ENCODE results near the gene THSD4.
A peak's percentile ranks its signal among the peaks of the same experiment; 100 is the strongest.

THSD4 gene

GRCh38 chr15:71506946-71507345 lies 391.7 kb downstream of the THSD4 start:
- Mint-ChIP-seq H3K4me1 (no peaks in the 10 kb centered on the region), H3K9me3 (peaks cover 0 to 7% of the 10 kb centered on the region in 2 donors), H3K36me3 (no peaks in the 10 kb centered on the region), H3K4me3 (no peak overlapping the region), H3K27me3 (peaks cover 4 to 5% of the 10 kb centered on the region in 2 donors), H3K27ac (no peak overlapping the region)
- ATAC-seq (replicated peaks), result no peak
- no peak for DNase-seq

GRCh38 chr15:71508081-71508682 lies 392.9 kb downstream of the THSD4 start:
- H3K27me3 Mint-ChIP-seq, result peaks cover 0 to 5% of the 10 kb centered on the region in 2 donors
- peak in 1 of 2 donors; percentile 42 for ATAC-seq (replicated peaks)
- no peak overlapping the region for H3K4me3 Mint-ChIP-seq
- no peak for DNase-seq
- no peaks in the 10 kb centered on the region for H3K4me1 Mint-ChIP-seq
- H3K9me3 Mint-ChIP-seq, result peaks cover 0 to 4% of the 10 kb centered on the region in 2 donors
- H3K36me3 Mint-ChIP-seq, result no peaks in the 10 kb centered on the region
- no peak overlapping the region for H3K27ac Mint-ChIP-seq

GRCh38 chr15:71509139-71509538 lies 393.9 kb downstream of the THSD4 start:
- DNase-seq, result no peak
- Mint-ChIP-seq H3K27me3 (peaks cover 5 to 9% of the 10 kb centered on the region in 2 donors), H3K4me3 (no peak overlapping the region), H3K9me3 (peaks cover 0 to 3% of the 10 kb centered on the region in 2 donors), H3K36me3 (no peaks in the 10 kb centered on the region), H3K27ac (no peak overlapping the region), H3K4me1 (no peaks in the 10 kb centered on the region)
- no peak for ATAC-seq (replicated peaks)

- H3K27me3 Mint-ChIP-seq, result peaks cover 5 to 9% of the 10 kb centered on the region in 2 donors
- ATAC-seq (replicated peaks) (no peak), DNase-seq (no peak)
- H3K4me1 Mint-ChIP-seq, result no peaks in the 10 kb centered on the region
- H3K27ac Mint-ChIP-seq, result no peak overlapping the region
- H3K4me3 Mint-ChIP-seq, result no peak overlapping the region
- peaks cover 0 to 3% of the 10 kb centered on the region in 2 donors for H3K9me3 Mint-ChIP-seq
- H3K36me3 Mint-ChIP-seq, result no peaks in the 10 kb centered on the region
Observed at GRCh38 chr15:71510763-71511162, 395.5 kb downstream of the THSD4 start.

- H3K27ac Mint-ChIP-seq, result no peak overlapping the region
- peaks cover 6 to 10% of the 10 kb centered on the region in 2 donors for H3K27me3 Mint-ChIP-seq
- no peak overlapping the region for H3K4me3 Mint-ChIP-seq
- DNase-seq (no peak), ATAC-seq (replicated peaks) (no peak)
- H3K9me3 Mint-ChIP-seq, result no peaks in the 10 kb centered on the region
- H3K36me3 Mint-ChIP-seq, result no peaks in the 10 kb centered on the region
- H3K4me1 Mint-ChIP-seq, result no peaks in the 10 kb centered on the region
Observed at GRCh38 chr15:71511796-71512681, 396.8 kb downstream of the THSD4 start.

GRCh38 chr15:71512682-71513006 lies 397.4 kb downstream of the THSD4 start:
- ATAC-seq (replicated peaks), result no peak
- Mint-ChIP-seq H3K4me1 (no peaks in the 10 kb centered on the region), H3K36me3 (no peaks in the 10 kb centered on the region), H3K27me3 (peaks cover 11 to 14% of the 10 kb centered on the region in 2 donors), H3K4me3 (no peak overlapping the region), H3K27ac (no peak overlapping the region), H3K9me3 (no peaks in the 10 kb centered on the region)
- no peak for DNase-seq

GRCh38 chr15:71515375-71516186 lies 400.3 kb downstream of the THSD4 start:
- H3K27me3 Mint-ChIP-seq, result peaks cover 19 to 20% of the 10 kb centered on the region in 2 donors
- ATAC-seq (replicated peaks) (no peak), DNase-seq (no peak)
- no peaks in the 10 kb centered on the region for H3K4me1 Mint-ChIP-seq
- H3K36me3 Mint-ChIP-seq, result no peaks in the 10 kb centered on the region
- no peak overlapping the region for H3K27ac Mint-ChIP-seq
- H3K9me3 Mint-ChIP-seq, result no peaks in the 10 kb centered on the region
- no peak overlapping the region for H3K4me3 Mint-ChIP-seq

GRCh38 chr15:71517751-71518150 lies 402.5 kb downstream of the THSD4 start:
- DNase-seq, result no peak
- Mint-ChIP-seq H3K27me3 (peaks cover 19 to 20% of the 10 kb centered on the region in 2 donors), H3K9me3 (no peaks in the 10 kb centered on the region), H3K27ac (no peak overlapping the region), H3K4me1 (no peaks in the 10 kb centered on the region), H3K4me3 (no peak overlapping the region), H3K36me3 (no peaks in the 10 kb centered on the region)
- ATAC-seq (replicated peaks), result no peak

GRCh38 chr15:71518661-71519060 lies 403.4 kb downstream of the THSD4 start:
- Mint-ChIP-seq H3K27me3 (peaks cover 19 to 25% of the 10 kb centered on the region in 2 donors), H3K27ac (no peak overlapping the region), H3K9me3 (no peaks in the 10 kb centered on the region), H3K36me3 (no peaks in the 10 kb centered on the region), H3K4me3 (no peak overlapping the region), H3K4me1 (no peaks in the 10 kb centered on the region)
- DNase-seq, result no peak
- no peak for ATAC-seq (replicated peaks)

- H3K4me3 Mint-ChIP-seq, result no peak overlapping the region
- DNase-seq, result no peak
- no peaks in the 10 kb centered on the region for H3K9me3 Mint-ChIP-seq
- no peaks in the 10 kb centered on the region for H3K4me1 Mint-ChIP-seq
- peaks cover 9 to 40% of the 10 kb centered on the region in 2 donors for H3K27me3 Mint-ChIP-seq
- H3K36me3 Mint-ChIP-seq, result no peaks in the 10 kb centered on the region
- no peak overlapping the region for H3K27ac Mint-ChIP-seq
- no peak for ATAC-seq (replicated peaks)
Observed at GRCh38 chr15:71526060-71526820, 411.0 kb downstream of the THSD4 start.

GRCh38 chr15:71529361-71529760 lies 414.1 kb downstream of the THSD4 start:
- Mint-ChIP-seq H3K9me3 (peaks cover 0 to 3% of the 10 kb centered on the region in 2 donors), H3K4me1 (no peaks in the 10 kb centered on the region), H3K36me3 (no peaks in the 10 kb centered on the region), H3K27me3 (peaks cover 9 to 35% of the 10 kb centered on the region in 2 donors), H3K4me3 (no peak overlapping the region), H3K27ac (no peak overlapping the region)
- no peak for ATAC-seq (replicated peaks)
- DNase-seq, result no peak

GRCh38 chr15:71530116-71530515 lies 414.8 kb downstream of the THSD4 start:
- H3K4me3 Mint-ChIP-seq, result no peak overlapping the region
- H3K9me3 Mint-ChIP-seq, result peaks cover 3% of the 10 kb centered on the region in 2 donors
- H3K36me3 Mint-ChIP-seq, result no peaks in the 10 kb centered on the region
- H3K27ac Mint-ChIP-seq, result no peak overlapping the region
- DNase-seq, result no peak
- H3K27me3 Mint-ChIP-seq, result peaks cover 8 to 35% of the 10 kb centered on the region in 2 donors
- no peak for ATAC-seq (replicated peaks)
- no peaks in the 10 kb centered on the region for H3K4me1 Mint-ChIP-seq

- H3K27me3 Mint-ChIP-seq, result peaks cover 5 to 26% of the 10 kb centered on the region in 2 donors
- peaks cover 3 to 4% of the 10 kb centered on the region in 2 donors for H3K9me3 Mint-ChIP-seq
- DNase-seq (no peak), ATAC-seq (replicated peaks) (no peak)
- no peak overlapping the region for H3K4me3 Mint-ChIP-seq
- no peaks in the 10 kb centered on the region for H3K4me1 Mint-ChIP-seq
- no peaks in the 10 kb centered on the region for H3K36me3 Mint-ChIP-seq
- no peak overlapping the region for H3K27ac Mint-ChIP-seq
Observed at GRCh38 chr15:71532994-71533393, 417.7 kb downstream of the THSD4 start.

GRCh38 chr15:71538181-71538580 lies 422.9 kb downstream of the THSD4 start:
- ATAC-seq (replicated peaks) (no peak), DNase-seq (no peak)
- Mint-ChIP-seq H3K9me3 (peaks cover 0 to 4% of the 10 kb centered on the region in 2 donors), H3K4me1 (no peaks in the 10 kb centered on the region), H3K36me3 (no peaks in the 10 kb centered on the region), H3K4me3 (no peak overlapping the region), H3K27ac (no peak overlapping the region), H3K27me3 (peaks cover 6 to 9% of the 10 kb centered on the region in 2 donors)
